ENCODE results near the gene LIX1L. TPM values are rescaled to one million over a fixed set of nuclear protein-coding genes. Genes with fewer than 3 reads are reported as not detected.
A peak's percentile ranks its signal among the peaks of the same experiment; 100 is the strongest.

Gene LIX1L
- total and polyA plus RNA-seq, 2 of the 13 experiments (the other 11 are each of a cell fraction or from before 2014, with no cell fraction given) = 8.1 to 24.9 TPM

- TF ChIP-seq SOX6 (IDR thresholded peaks at IDR 0.05) = no peak
- peak; percentile 58 for TF ChIP-seq SOX6 (CRISPR knock-in tag; IDR thresholded peaks at IDR 0.05)
- TF ChIP-seq ZNF230 (CRISPR knock-in tag; IDR thresholded peaks at IDR 0.05) = no peak; the same call in 1 of the 2 replicates
- TF ChIP-seq IRF1 (CRISPR knock-in tag; IDR thresholded peaks at IDR 0.05; ENCODE audit: low read depth) = no peak
- TF ChIP-seq NR2F2 (IDR thresholded peaks at IDR 0.05; ENCODE audit: borderline replicate concordance, low read depth) = no peak
- TF ChIP-seq ZNF503 (CRISPR knock-in tag; IDR thresholded peaks at IDR 0.05) = no peak
- no peak for TF ChIP-seq IKZF4 (CRISPR knock-in tag; IDR thresholded peaks at IDR 0.05; ENCODE audit: borderline replicate concordance, low read depth, not compliant biosample characterization)
- no peak for TF ChIP-seq BRD4 (CRISPR knock-in tag; IDR thresholded peaks at IDR 0.05)
- TF ChIP-seq SSRP1 (CRISPR knock-in tag; IDR thresholded peaks at IDR 0.05) = no peak
- TF ChIP-seq ZNF441 (CRISPR knock-in tag; IDR thresholded peaks at IDR 0.05; ENCODE audit: borderline replicate concordance) = peak; percentile 72; the same call in 1 of the 2 replicates
- TF ChIP-seq ZNF558 (CRISPR knock-in tag; IDR thresholded peaks at IDR 0.05; ENCODE audit: borderline replicate concordance) = no peak
- no peak for TF ChIP-seq RERE (CRISPR knock-in tag; IDR thresholded peaks at IDR 0.05; ENCODE audit: low read depth)
- no peak for TF ChIP-seq ZNF619 (CRISPR knock-in tag; IDR thresholded peaks at IDR 0.05)
- no peak for TF ChIP-seq DZIP1 (CRISPR knock-in tag; IDR thresholded peaks at IDR 0.05)
- TF ChIP-seq ZNF225 (CRISPR knock-in tag; IDR thresholded peaks at IDR 0.05) = no peak
- no peak for TF ChIP-seq HNF4G (IDR thresholded peaks at IDR 0.05; ENCODE audit: borderline replicate concordance, low read depth, low read length)
- TF ChIP-seq HNF4G (CRISPR knock-in tag; IDR thresholded peaks at IDR 0.05; ENCODE audit: borderline replicate concordance, low read depth) = no peak
- no peak for TF ChIP-seq ZNF749 (CRISPR knock-in tag; IDR thresholded peaks at IDR 0.05; ENCODE audit: borderline replicate concordance)
Measured at GRCh38 chr1:145964328-145965118, 6.7 kb upstream of the LIX1L start, which contains the start of the genes ANKRD34A and POLR3GL (continued).

All from HepG2 (cell line).